ENCODE results near the gene SPEM2.

The SPEM2 gene

DNA sequence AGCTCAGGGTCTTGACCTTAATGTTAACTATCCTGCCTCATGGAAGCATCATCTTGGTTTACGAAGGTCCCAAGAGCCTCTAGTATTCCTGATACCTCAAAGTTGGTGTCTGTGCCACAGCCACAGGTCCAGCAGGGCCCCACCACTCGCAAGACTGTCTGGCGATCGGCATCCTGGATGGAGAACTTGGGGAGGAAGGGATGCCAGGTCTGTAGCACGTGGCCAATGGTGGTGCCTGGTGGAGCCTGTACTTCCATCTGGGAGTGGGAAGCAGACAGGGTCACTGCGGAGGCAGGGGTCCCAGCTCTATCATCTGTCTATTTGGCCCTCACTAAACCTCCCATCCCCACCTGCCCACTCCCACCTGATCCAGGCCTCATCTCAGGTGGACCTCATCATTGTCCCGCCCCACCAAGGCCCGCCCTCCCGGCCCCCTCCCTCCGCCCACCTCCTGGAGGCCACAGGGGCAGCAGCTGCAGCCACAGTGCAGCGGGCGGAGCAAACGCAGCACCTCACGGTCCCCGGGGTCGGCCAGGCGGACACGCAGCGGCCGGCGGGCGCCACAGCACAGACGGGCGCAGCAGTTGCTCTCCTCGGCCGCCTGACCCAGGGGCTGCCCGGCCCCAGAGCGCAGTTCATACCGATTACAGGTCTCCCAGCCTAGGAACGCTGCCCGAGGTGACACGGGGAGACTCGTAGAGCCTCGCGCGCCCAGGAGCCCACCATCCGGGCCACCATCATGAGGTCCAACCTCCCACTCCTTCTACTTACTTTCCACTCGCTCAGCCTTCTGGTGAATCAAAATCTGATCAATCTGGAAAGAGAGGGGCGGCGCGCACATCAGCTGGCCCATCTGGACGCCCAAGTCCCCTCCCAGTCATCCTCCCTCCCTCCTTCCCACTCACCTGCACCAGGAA is 32.5 kb upstream of the SPEM2 start:
- Histone ChIP-seq H3K27ac (ENCODE audit: insufficient read depth in 1 of 2, low read depth in 1 of 2, low read length in 2 of 2, poor library complexity in 1 of 2, severe bottlenecking in 2 of 2) (no peak overlapping the region), H3K36me3 (ENCODE audit: control insufficient read depth in 4 of 4, insufficient read depth in 4 of 4, low read length in 3 of 4) (peaks cover 0 to 20% (median 6%) of the 10 kb centered on the region in 4 experiments), H3K4me1 (ENCODE audit: control extremely low read depth in 1 of 4, control insufficient read depth in 4 of 4, insufficient read depth in 4 of 4, low read length in 3 of 4) (peaks cover 0 to 19% (median 15%) of the 10 kb centered on the region in 4 experiments), H3K9me3 (ENCODE audit: control extremely low read depth in 1 of 5, control insufficient read depth in 4 of 5, insufficient read depth in 2 of 5, low read depth in 1 of 5, low read length in 4 of 5) (no peaks in the 10 kb centered on the region), H3K4me3 (ENCODE audit: control insufficient read depth in 1 of 7, extremely low read depth in 1 of 7, insufficient read depth in 4 of 7, low read depth in 2 of 7, low read length in 6 of 7) (peak overlapping the region in 4 of 7 experiments; percentile 72 to 87 (median 79)), H3K27me3 (replicated peaks in 2 of 5; ENCODE audit: control insufficient read depth in 4 of 5, insufficient read depth in 5 of 5, low read length in 4 of 5) (no peaks in the 10 kb centered on the region)
- 92% methylated on average over 31 of the region's 42 CpGs for WGBS (ENCODE audit: insufficient coverage)
- DNase-seq, result no peak
- ChIA-PET POLR2A (interaction anchor here (0.5 to 1.2 kb wide), 2 partner anchors 92 to 112 kb away, joined by 3 to 4 read pairs; partner anchors contain the start of gene POLR2A), CTCF (interaction anchor here (0.5 to 1.9 kb wide), 9 partner anchors 10 to 161 kb away, joined by 3 to 8 read pairs (median 3); partner anchors contain the start of genes TMEM256, TMEM95 and TNK1)

DNA sequence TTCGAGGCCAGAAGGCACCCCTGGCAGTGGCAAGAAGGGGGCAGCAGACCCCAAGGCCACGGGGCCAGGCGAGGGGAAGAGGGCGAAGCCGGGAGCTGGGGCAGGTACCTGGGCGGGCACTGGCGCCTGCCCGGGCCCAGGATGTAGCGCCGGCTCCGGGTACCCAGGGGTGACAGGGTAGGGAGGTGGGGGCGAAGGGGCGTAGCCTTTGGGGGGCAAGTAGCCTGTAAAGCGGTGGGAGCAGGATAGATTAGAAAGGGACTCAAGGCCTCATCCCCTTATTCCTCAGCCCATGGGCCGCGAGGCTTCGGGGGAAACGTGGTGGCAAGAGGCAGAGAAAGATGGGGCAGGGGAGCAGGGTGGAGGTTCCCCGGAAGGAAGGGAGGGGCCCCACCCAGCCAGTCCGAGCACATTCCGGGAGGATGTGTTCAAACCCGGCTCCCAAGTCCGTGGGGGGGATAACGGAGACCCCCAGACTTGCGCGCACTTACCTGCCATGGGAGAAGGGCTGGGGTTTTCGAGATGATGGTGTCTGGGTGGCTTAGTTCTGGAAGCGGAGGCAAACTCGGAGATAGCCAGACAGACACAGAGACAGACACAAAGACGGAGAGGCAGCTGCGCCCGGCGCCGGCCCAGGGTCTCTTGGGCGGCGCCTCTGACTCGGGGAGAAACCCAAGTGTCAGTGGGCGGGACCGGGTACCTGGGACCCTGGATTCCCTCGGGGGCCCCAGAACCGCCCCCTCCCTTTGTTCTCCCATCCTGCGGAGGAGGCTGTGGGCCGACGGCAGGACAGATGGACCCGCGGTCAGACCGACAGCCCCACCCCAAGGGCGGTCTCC is 31.6 kb upstream of the SPEM2 start:
- Histone ChIP-seq H3K4me3 (ENCODE audit: control insufficient read depth in 1 of 7, extremely low read depth in 1 of 7, insufficient read depth in 4 of 7, low read depth in 2 of 7, low read length in 6 of 7) (peak overlapping the region; percentile 58 to 87 (median 72)), H3K27ac (ENCODE audit: insufficient read depth in 1 of 2, low read depth in 1 of 2, low read length in 2 of 2, poor library complexity in 1 of 2, severe bottlenecking in 2 of 2) (peak overlapping the region in 1 of 2 experiments; percentile 73), H3K27me3 (replicated peaks in 2 of 5; ENCODE audit: control insufficient read depth in 4 of 5, insufficient read depth in 5 of 5, low read length in 4 of 5) (no peaks in the 10 kb centered on the region), H3K9me3 (ENCODE audit: control extremely low read depth in 1 of 5, control insufficient read depth in 4 of 5, insufficient read depth in 2 of 5, low read depth in 1 of 5, low read length in 4 of 5) (no peaks in the 10 kb centered on the region), H3K4me1 (ENCODE audit: control extremely low read depth in 1 of 4, control insufficient read depth in 4 of 4, insufficient read depth in 4 of 4, low read length in 3 of 4) (peaks cover 0 to 19% (median 15%) of the 10 kb centered on the region in 4 experiments), H3K36me3 (ENCODE audit: control insufficient read depth in 4 of 4, insufficient read depth in 4 of 4, low read length in 3 of 4) (peaks cover 0 to 16% (median 5%) of the 10 kb centered on the region in 4 experiments)
- 5% methylated on average over 36 of the region's 48 CpGs for WGBS (ENCODE audit: insufficient coverage)
- POLR2A ChIA-PET, result interaction anchor here (0.6 to 1.2 kb wide), 2 partner anchors 17 to 91 kb away, joined by 4 read pairs; partner anchors contain the start of gene POLR2A
- peak; percentile 23 to 70 (median 67) for DNase-seq
- CTCF ChIA-PET, result interaction anchor here (0.7 to 1.9 kb wide), 6 partner anchors 9 to 43 kb away, joined by 3 to 8 read pairs (median 4); partner anchors contain the start of genes TMEM256, TMEM95 and TNK1

DNA sequence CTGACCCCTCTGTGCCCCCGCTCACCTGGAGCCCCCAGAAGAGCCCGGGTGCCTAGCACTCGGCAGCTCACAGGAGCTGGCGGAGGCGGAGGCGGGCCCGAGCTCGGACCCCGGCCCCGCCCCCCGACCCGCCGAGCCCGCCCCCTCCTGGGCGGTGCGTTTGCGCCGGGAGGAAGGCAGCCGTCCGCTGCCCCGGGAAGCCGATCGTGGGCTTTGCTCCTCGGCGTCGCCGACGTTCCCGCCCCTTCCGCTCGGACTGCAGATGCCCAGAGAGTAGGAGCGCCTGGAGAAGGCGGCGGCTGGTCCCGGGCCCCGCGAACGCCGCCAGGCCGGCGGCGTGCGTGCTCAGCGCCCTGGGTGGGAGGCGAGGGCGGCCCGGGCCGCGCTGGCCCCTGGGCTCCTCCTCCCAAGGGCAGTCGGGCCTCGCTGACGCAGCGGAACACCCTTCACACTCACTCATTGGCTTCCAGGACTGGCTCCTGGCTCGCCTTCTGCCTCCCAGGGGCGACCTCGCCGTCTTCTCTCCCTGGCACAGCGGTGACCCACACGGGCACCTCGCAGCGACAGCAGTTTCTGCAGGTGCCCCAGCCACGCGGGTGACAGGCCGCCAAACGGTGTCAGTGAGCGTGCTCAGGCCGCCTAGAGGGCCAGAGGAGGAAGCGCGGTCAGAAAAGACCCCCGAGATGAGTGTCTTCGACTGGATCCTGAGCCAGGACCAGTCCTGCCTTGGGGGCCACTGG is 30.8 kb upstream of the SPEM2 start, which contains the start of gene PLSCR3:
TSS of gene PLSCR3 (minus strand) at position 74 of the 740 bp plus-strand sequence. CDS start 415 bp downstream, outside the sequence.
- Histone ChIP-seq H3K9me3 (ENCODE audit: control extremely low read depth in 1 of 5, control insufficient read depth in 4 of 5, insufficient read depth in 2 of 5, low read depth in 1 of 5, low read length in 4 of 5) (no peaks in the 10 kb centered on the region), H3K4me1 (ENCODE audit: control extremely low read depth in 1 of 4, control insufficient read depth in 4 of 4, insufficient read depth in 4 of 4, low read length in 3 of 4) (peaks cover 0 to 19% (median 15%) of the 10 kb centered on the region in 4 experiments), H3K27me3 (replicated peaks in 2 of 5; ENCODE audit: control insufficient read depth in 4 of 5, insufficient read depth in 5 of 5, low read length in 4 of 5) (no peaks in the 10 kb centered on the region), H3K4me3 (ENCODE audit: control insufficient read depth in 1 of 7, extremely low read depth in 1 of 7, insufficient read depth in 4 of 7, low read depth in 2 of 7, low read length in 6 of 7) (peak within 1 kb of the TSS; percentile 58 to 87 (median 72)), H3K36me3 (ENCODE audit: control insufficient read depth in 4 of 4, insufficient read depth in 4 of 4, low read length in 3 of 4) (peaks cover 0 to 10% (median 2%) of the 10 kb centered on the region in 4 experiments), H3K27ac (ENCODE audit: insufficient read depth in 1 of 2, low read depth in 1 of 2, low read length in 2 of 2, poor library complexity in 1 of 2, severe bottlenecking in 2 of 2) (peak within 1 kb of the TSS in 1 of 2 experiments; percentile 73)
- 0% methylated on average over 55 of the region's 71 CpGs for WGBS (ENCODE audit: insufficient coverage)
- CTCF ChIA-PET, result interaction anchor here (1.0 to 1.9 kb wide), 5 partner anchors 9 to 42 kb away, joined by 3 to 8 read pairs (median 5); partner anchors contain the start of genes TMEM256, TMEM95 and TNK1
- peak; percentile 64 to 83 (median 78) for DNase-seq
- POLR2A ChIA-PET, result interaction anchor here (0.6 to 1.2 kb wide), 2 partner anchors 17 to 90 kb away, joined by 4 read pairs; partner anchors contain the start of gene POLR2A

- CTCF ChIA-PET, result interaction anchor here (0.8 kb wide), 2 partner anchors 11 to 40 kb away, joined by 3 read pairs; partner anchors contain the start of gene NLGN2
- no peaks in the 10 kb centered on the region for H3K9me3 ChIP-seq (ENCODE audit: control extremely low read depth in 1 of 5, control insufficient read depth in 4 of 5, insufficient read depth in 2 of 5, low read depth in 1 of 5, low read length in 4 of 5)
- H3K27me3 ChIP-seq (replicated peaks in 2 of 5; ENCODE audit: control insufficient read depth in 4 of 5, insufficient read depth in 5 of 5, low read length in 4 of 5), result no peaks in the 10 kb centered on the region
- 93% methylated on average over 4 of the region's 4 CpGs for WGBS (ENCODE audit: insufficient coverage)
- H3K27ac ChIP-seq (ENCODE audit: insufficient read depth in 1 of 2, low read depth in 1 of 2, low read length in 2 of 2, poor library complexity in 1 of 2, severe bottlenecking in 2 of 2), result no peak overlapping the region
- no peak overlapping the region for H3K4me3 ChIP-seq (ENCODE audit: control insufficient read depth in 1 of 7, extremely low read depth in 1 of 7, insufficient read depth in 4 of 7, low read depth in 2 of 7, low read length in 6 of 7)
- peaks cover 0 to 3% (median 2%) of the 10 kb centered on the region in 4 experiments for H3K36me3 ChIP-seq (ENCODE audit: control insufficient read depth in 4 of 4, insufficient read depth in 4 of 4, low read length in 3 of 4)
- H3K4me1 ChIP-seq (ENCODE audit: control extremely low read depth in 1 of 4, control insufficient read depth in 4 of 4, insufficient read depth in 4 of 4, low read length in 3 of 4), result peaks cover 0 to 19% (median 15%) of the 10 kb centered on the region in 4 experiments
- no peak for DNase-seq
- POLR2A ChIA-PET, result no interaction called here
These were observed 29.3 kb upstream of the SPEM2 start for GRCh38 chr17:7396147-7396546.

DNA sequence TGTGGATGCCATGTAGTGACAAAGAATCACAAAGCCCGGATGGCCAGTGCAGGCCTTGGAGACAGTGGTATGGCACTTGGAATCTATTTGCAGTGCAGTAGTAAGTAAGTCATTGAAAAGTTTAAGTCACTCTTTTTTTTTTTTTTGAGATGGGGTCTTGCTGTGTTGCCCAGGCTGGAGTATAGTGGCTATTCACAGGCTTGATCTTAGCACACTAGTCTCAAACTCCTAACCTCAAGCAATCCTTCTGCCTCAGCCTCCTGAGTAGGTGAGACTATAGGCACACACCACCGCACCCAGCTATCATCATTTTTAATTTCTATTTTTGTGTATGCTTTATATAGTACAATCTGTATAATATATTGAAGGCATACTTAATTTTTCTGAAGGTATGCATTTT is 26.8 kb upstream of the SPEM2 start:
- H3K4me1 ChIP-seq (ENCODE audit: control extremely low read depth in 1 of 4, control insufficient read depth in 4 of 4, insufficient read depth in 4 of 4, low read length in 3 of 4), result peaks cover 0 to 24% (median 23%) of the 10 kb centered on the region in 4 experiments
- 100% methylated on average over 1 of the region's 2 CpGs for WGBS (ENCODE audit: insufficient coverage)
- POLR2A ChIA-PET, result no interaction called here
- H3K36me3 ChIP-seq (ENCODE audit: control insufficient read depth in 4 of 4, insufficient read depth in 4 of 4, low read length in 3 of 4), result peaks cover 0 to 4% (median 0%) of the 10 kb centered on the region in 4 experiments
- CTCF ChIA-PET, result interaction anchor here (0.8 to 1.2 kb wide), 3 partner anchors 8 to 44 kb away, joined by 3 read pairs; partner anchors contain the start of gene TMEM95
- H3K4me3 ChIP-seq (ENCODE audit: control insufficient read depth in 1 of 7, extremely low read depth in 1 of 7, insufficient read depth in 4 of 7, low read depth in 2 of 7, low read length in 6 of 7), result no peak overlapping the region
- no peak overlapping the region for H3K27ac ChIP-seq (ENCODE audit: insufficient read depth in 1 of 2, low read depth in 1 of 2, low read length in 2 of 2, poor library complexity in 1 of 2, severe bottlenecking in 2 of 2)
- H3K9me3 ChIP-seq (ENCODE audit: control extremely low read depth in 1 of 5, control insufficient read depth in 4 of 5, insufficient read depth in 2 of 5, low read depth in 1 of 5, low read length in 4 of 5), result no peaks in the 10 kb centered on the region
- no peaks in the 10 kb centered on the region for H3K27me3 ChIP-seq (replicated peaks in 2 of 5; ENCODE audit: control insufficient read depth in 4 of 5, insufficient read depth in 5 of 5, low read length in 4 of 5)
- no peak for DNase-seq

All from common myeloid progenitor, CD34-positive (primary cell).